ENCODE measurements around the gene PGAP3.

- TF ChIP-seq, protein P1, sequence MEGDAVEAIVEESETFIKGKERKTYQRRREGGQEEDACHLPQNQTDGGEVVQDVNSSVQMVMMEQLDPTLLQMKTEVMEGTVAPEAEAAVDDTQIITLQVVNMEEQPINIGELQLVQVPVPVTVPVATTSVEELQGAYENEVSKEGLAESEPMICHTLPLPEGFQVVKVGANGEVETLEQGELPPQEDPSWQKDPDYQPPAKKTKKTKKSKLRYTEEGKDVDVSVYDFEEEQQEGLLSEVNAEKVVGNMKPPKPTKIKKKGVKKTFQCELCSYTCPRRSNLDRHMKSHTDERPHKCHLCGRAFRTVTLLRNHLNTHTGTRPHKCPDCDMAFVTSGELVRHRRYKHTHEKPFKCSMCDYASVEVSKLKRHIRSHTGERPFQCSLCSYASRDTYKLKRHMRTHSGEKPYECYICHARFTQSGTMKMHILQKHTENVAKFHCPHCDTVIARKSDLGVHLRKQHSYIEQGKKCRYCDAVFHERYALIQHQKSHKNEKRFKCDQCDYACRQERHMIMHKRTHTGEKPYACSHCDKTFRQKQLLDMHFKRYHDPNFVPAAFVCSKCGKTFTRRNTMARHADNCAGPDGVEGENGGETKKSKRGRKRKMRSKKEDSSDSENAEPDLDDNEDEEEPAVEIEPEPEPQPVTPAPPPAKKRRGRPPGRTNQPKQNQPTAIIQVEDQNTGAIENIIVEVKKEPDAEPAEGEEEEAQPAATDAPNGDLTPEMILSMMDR (tag by site-specific recombination; IDR thresholded peaks at IDR 0.05) = no peak
- TF ChIP-seq, protein P2, sequence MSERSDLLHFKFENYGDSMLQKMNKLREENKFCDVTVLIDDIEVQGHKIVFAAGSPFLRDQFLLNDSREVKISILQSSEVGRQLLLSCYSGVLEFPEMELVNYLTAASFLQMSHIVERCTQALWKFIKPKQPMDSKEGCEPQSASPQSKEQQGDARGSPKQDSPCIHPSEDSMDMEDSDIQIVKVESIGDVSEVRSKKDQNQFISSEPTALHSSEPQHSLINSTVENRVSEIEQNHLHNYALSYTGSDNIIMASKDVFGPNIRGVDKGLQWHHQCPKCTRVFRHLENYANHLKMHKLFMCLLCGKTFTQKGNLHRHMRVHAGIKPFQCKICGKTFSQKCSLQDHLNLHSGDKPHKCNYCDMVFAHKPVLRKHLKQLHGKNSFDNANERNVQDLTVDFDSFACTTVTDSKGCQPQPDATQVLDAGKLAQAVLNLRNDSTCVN (tag by site-specific recombination; optimal IDR thresholded peaks at IDR 0.05) = no peak
- TF ChIP-seq ZNF707 (tag by site-specific recombination; IDR thresholded peaks at IDR 0.05) = no peak
- no peak for TF ChIP-seq ZFP41 (tag by site-specific recombination; IDR thresholded peaks at IDR 0.05; ENCODE audit: borderline replicate concordance)
- no peak for TF ChIP-seq ZNF174 (tag by site-specific recombination; IDR thresholded peaks at IDR 0.05)
- no peak for TF ChIP-seq TSHZ1 (tag by site-specific recombination; IDR thresholded peaks at IDR 0.05; ENCODE audit: borderline replicate concordance)
- no peak for TF ChIP-seq KLF16 (tag by site-specific recombination; IDR thresholded peaks at IDR 0.05)
- no peak for TF ChIP-seq REST (tag by site-specific recombination; IDR thresholded peaks at IDR 0.05)
- no peak for TF ChIP-seq GLI4 (tag by site-specific recombination; IDR thresholded peaks at IDR 0.05)
- no peak for TF ChIP-seq ZBTB7A (tag by site-specific recombination; IDR thresholded peaks at IDR 0.05; ENCODE audit: low read depth)
Observed at GRCh38 chr17:39706921-39707337, 19.1 kb upstream of the PGAP3 start.

All from HEK293 (cell line).